Activated CD8-positive, alpha-beta T cell treated with anti-CD3 and anti-CD28 coated beads, Interleukin-2, amount 10 ng/mL, durations not matched to agents 7 days and 5 days (primary cell): ENCODE results near the gene LCP2. TPM values are rescaled to one million over a fixed set of nuclear protein-coding genes. Genes with fewer than 3 reads are reported as not detected.
A peak's percentile ranks its signal among the peaks of the same experiment; 100 is the strongest.
"Not testable (repeated sequence)": the region's sequence is repeated elsewhere in the genome, so short reads cannot be mapped to it uniquely, and the experiment has no call there.

Experiments
- ATAC-seq: fragments of 150-1000 bp; cut with Tn5 transposase; one replicate; pipeline ENCODE4 v1.10.0; 2021; ENCODE audit warnings: moderate library complexity
- CTCF ChIA-PET: fragments of 350-600 bp; sonication (Branson Sonifier 250); formaldehyde crosslinking; loops from one replicate; lab custom pipeline; 2021; ENCODE audit warnings: antibody characterized with exemption; lab: Charles Lee
- POLR2A ChIA-PET: fragments of 350-600 bp; sonication (Branson Sonifier 250); formaldehyde crosslinking; loops from one replicate; lab custom pipeline; 2021; ENCODE audit warnings: antibody characterized with exemption; lab: Charles Lee
- DNase-seq: peaks from one replicate; pipeline ENCODE4 v3.0.0-alpha.2; 2020
- H3K27ac Mint-ChIP-seq: one replicate; pipeline ENCODE4 v1.8.0; 2021; ENCODE audit warnings: mild to moderate bottlenecking, mixed read lengths
- H3K27me3 Mint-ChIP-seq: one replicate; pipeline ENCODE4 v1.8.0; 2021; ENCODE audit warnings: low read depth, mixed read lengths
- H3K36me3 Mint-ChIP-seq: one replicate; pipeline ENCODE4 v1.8.0; 2021; ENCODE audit warnings: low read depth, mixed read lengths
- H3K4me1 Mint-ChIP-seq: one replicate; pipeline ENCODE4 v1.8.0; 2021; ENCODE audit warnings: low read depth, mixed read lengths
- H3K4me3 Mint-ChIP-seq: one replicate; pipeline ENCODE4 v1.8.0; 2021; ENCODE audit warnings: mild to moderate bottlenecking, mixed read lengths
- H3K9me3 Mint-ChIP-seq: one replicate; pipeline ENCODE4 v1.8.0; 2022; ENCODE audit warnings: mixed read lengths; ENCODE audit not compliant: insufficient read depth
- total RNA-seq, 2 experiments: library from RNA; stranded (reverse); gene quantifications; one replicate each; pipeline ENCODE4 v1.2.3, GENCODE V29; 2021

The LCP2 gene
- total RNA-seq, 2 experiments from 2014 or later = 386 TPM

- H3K36me3 Mint-ChIP-seq = peaks cover 96% of the 10 kb centered on the region
- H3K9me3 Mint-ChIP-seq = no peaks in the 10 kb centered on the region
Observed at GRCh38 chr5:170252720-170253350, 44.7 kb downstream of the LCP2 start.

GRCh38 chr5:170252109-170252508 lies 45.5 kb downstream of the LCP2 start:
- DNase-seq (no peak), ATAC-seq (no peak)
- peaks cover 70% of the 10 kb centered on the region for H3K4me1 Mint-ChIP-seq
- ChIA-PET POLR2A (interaction anchor here (0.8 kb wide), 1 partner anchor 9 kb away, joined by 3 read pairs; no protein-coding TSS in a partner anchor), CTCF (interaction anchor here (1.0 to 3.0 kb wide), 5 partner anchors 14 to 87 kb away, joined by 3 to 10 read pairs (median 5); no protein-coding TSS in a partner anchor)
- H3K27ac Mint-ChIP-seq = no peak overlapping the region
- peaks cover 96% of the 10 kb centered on the region for H3K36me3 Mint-ChIP-seq
- H3K27me3 Mint-ChIP-seq = no peaks in the 10 kb centered on the region
- peaks cover 7% of the 10 kb centered on the region for H3K9me3 Mint-ChIP-seq
- no peak overlapping the region for H3K4me3 Mint-ChIP-seq

More at GRCh38 chr5:170252720-170253350, 44.7 kb downstream of the LCP2 start:
- DNase-seq (no peak), ATAC-seq (no peak)
- POLR2A ChIA-PET = interaction anchor here (0.8 kb wide), 1 partner anchor 9 kb away, joined by 3 read pairs; no protein-coding TSS in a partner anchor
- Mint-ChIP-seq H3K4me1 (peaks cover 78% of the 10 kb centered on the region), H3K27me3 (no peaks in the 10 kb centered on the region), H3K27ac (no peak overlapping the region), H3K4me3 (no peak overlapping the region)
- CTCF ChIA-PET = interaction anchor here (1.1 to 1.9 kb wide), 5 partner anchors 10 to 87 kb away, joined by 3 to 7 read pairs (median 5); no protein-coding TSS in a partner anchor

GRCh38 chr5:170251462-170251861 lies 46.1 kb downstream of the LCP2 start:
- DNase-seq (no peak), ATAC-seq (no peak)
- Mint-ChIP-seq H3K4me3 (no peak overlapping the region), H3K4me1 (peaks cover 64% of the 10 kb centered on the region), H3K27ac (peak overlapping the region; percentile 45), H3K9me3 (peaks cover 8% of the 10 kb centered on the region), H3K36me3 (peaks cover 96% of the 10 kb centered on the region), H3K27me3 (no peaks in the 10 kb centered on the region)
- ChIA-PET CTCF (interaction anchor here (1.0 to 3.0 kb wide), 4 partner anchors 15 to 25 kb away, joined by 3 to 10 read pairs (median 4); no protein-coding TSS in a partner anchor), POLR2A (no interaction called here)

- CTCF ChIA-PET = interaction anchor here (0.7 to 3.0 kb wide), 2 partner anchors 18 to 25 kb away, joined by 3 to 10 read pairs; no protein-coding TSS in a partner anchor
- Mint-ChIP-seq H3K36me3 (peaks cover 96% of the 10 kb centered on the region), H3K4me3 (no peak overlapping the region), H3K27me3 (no peaks in the 10 kb centered on the region), H3K27ac (peak overlapping the region; percentile 15), H3K4me1 (peaks cover 58% of the 10 kb centered on the region), H3K9me3 (peaks cover 13% of the 10 kb centered on the region)
- DNase-seq (no peak), ATAC-seq (no peak)
- POLR2A ChIA-PET = no interaction called here
Observed at GRCh38 chr5:170250810-170251317, 46.7 kb downstream of the LCP2 start.

- H3K36me3 Mint-ChIP-seq = peaks cover 94% of the 10 kb centered on the region
- peak; percentile 20 for DNase-seq
- H3K9me3 Mint-ChIP-seq = peaks cover 15% of the 10 kb centered on the region
- H3K27me3 Mint-ChIP-seq = no peaks in the 10 kb centered on the region
- no peak overlapping the region for H3K4me3 Mint-ChIP-seq
- no peak for ATAC-seq
- ChIA-PET CTCF (interaction anchor here (0.7 to 3.0 kb wide), 2 partner anchors 23 to 89 kb away, joined by 3 to 10 read pairs; no protein-coding TSS in a partner anchor), POLR2A (interaction anchor here (1.0 kb wide), 1 partner anchor 48 kb away, joined by 3 read pairs; the partner anchor contains the start of gene LCP2)
- H3K27ac Mint-ChIP-seq = peak overlapping the region; percentile 19
- peaks cover 44% of the 10 kb centered on the region for H3K4me1 Mint-ChIP-seq
Observed at GRCh38 chr5:170249355-170249754, 48.2 kb downstream of the LCP2 start.

- CTCF ChIA-PET = interaction anchor here (3.0 kb wide), 1 partner anchor 23 kb away, joined by 10 read pairs; no protein-coding TSS in a partner anchor
- H3K4me3 Mint-ChIP-seq, H3K27me3 Mint-ChIP-seq, H3K27ac Mint-ChIP-seq, DNase-seq, ATAC-seq, POLR2A ChIA-PET: not testable (repeated sequence)
- H3K36me3 Mint-ChIP-seq = peaks cover 90% of the 10 kb centered on the region
- peaks cover 39% of the 10 kb centered on the region for H3K4me1 Mint-ChIP-seq
- H3K9me3 Mint-ChIP-seq = peaks cover 15% of the 10 kb centered on the region
Observed at GRCh38 chr5:170248931-170249227, 48.7 kb downstream of the LCP2 start.

GRCh38 chr5:170248172-170248930 lies 49.2 kb downstream of the LCP2 start:
- POLR2A ChIA-PET = no interaction called here
- DNase-seq = no peak
- CTCF ChIA-PET = interaction anchor here (2.1 kb wide), 1 partner anchor 91 kb away, joined by 9 read pairs; no protein-coding TSS in a partner anchor

GRCh38 chr5:170247363-170247762 lies 50.2 kb downstream of the LCP2 start:
- Mint-ChIP-seq H3K36me3 (peaks cover 76% of the 10 kb centered on the region), H3K27me3 (no peaks in the 10 kb centered on the region), H3K9me3 (peaks cover 15% of the 10 kb centered on the region), H3K27ac (no peak overlapping the region), H3K4me3 (no peak overlapping the region), H3K4me1 (peaks cover 30% of the 10 kb centered on the region)
- DNase-seq = no peak
- ChIA-PET CTCF (interaction anchor here (0.9 to 2.1 kb wide), 5 partner anchors 15 to 92 kb away, joined by 5 to 18 read pairs (median 6); partner anchors contain the start of gene LCP2), POLR2A (interaction anchor here (0.9 to 1.4 kb wide), 2 partner anchors 14 to 19 kb away, joined by 3 to 5 read pairs; no protein-coding TSS in a partner anchor)
- ATAC-seq = no peak

More at GRCh38 chr5:170248172-170248930, 49.2 kb downstream of the LCP2 start:
- Mint-ChIP-seq H3K4me1 (peaks cover 34% of the 10 kb centered on the region), H3K4me3 (no peak overlapping the region), H3K27ac (no peak overlapping the region), H3K9me3 (peaks cover 15% of the 10 kb centered on the region), H3K27me3 (no peaks in the 10 kb centered on the region), H3K36me3 (peaks cover 85% of the 10 kb centered on the region)
- no peak for ATAC-seq

GRCh38 chr5:170246126-170246870 lies 51.3 kb downstream of the LCP2 start:
- POLR2A ChIA-PET = interaction anchor here (0.9 to 1.4 kb wide), 4 partner anchors 15 to 51 kb away, joined by 3 to 5 read pairs (median 4); no protein-coding TSS in a partner anchor
- Mint-ChIP-seq H3K36me3 (peaks cover 65% of the 10 kb centered on the region), H3K27me3 (no peaks in the 10 kb centered on the region), H3K9me3 (peaks cover 15% of the 10 kb centered on the region), H3K4me3 (no peak overlapping the region), H3K27ac (peak overlapping the region; percentile 11), H3K4me1 (peaks cover 21% of the 10 kb centered on the region)
- CTCF ChIA-PET = interaction anchor here (0.8 to 2.1 kb wide), 11 partner anchors 16 to 175 kb away, joined by 3 to 18 read pairs (median 4); partner anchors contain the start of gene LCP2
- ATAC-seq = no peak
- no peak for DNase-seq

- H3K36me3 Mint-ChIP-seq = peaks cover 56% of the 10 kb centered on the region
- not testable (repeated sequence) for H3K27ac Mint-ChIP-seq, H3K27me3 Mint-ChIP-seq, H3K4me3 Mint-ChIP-seq, DNase-seq, ATAC-seq
- peaks cover 15% of the 10 kb centered on the region for H3K9me3 Mint-ChIP-seq
- POLR2A ChIA-PET = interaction anchor here (1.0 kb wide), 2 partner anchors 37 to 52 kb away, joined by 3 to 4 read pairs; no protein-coding TSS in a partner anchor
- CTCF ChIA-PET = interaction anchor here (0.9 to 2.1 kb wide), 6 partner anchors 19 to 176 kb away, joined by 3 to 18 read pairs (median 4); partner anchors contain the start of gene LCP2
- H3K4me1 Mint-ChIP-seq = peaks cover 14% of the 10 kb centered on the region
Observed at GRCh38 chr5:170245436-170245835, 52.1 kb downstream of the LCP2 start.
